SK-N-SH (cell line): ENCODE measurements around the gene BTG4. TPM values are rescaled to one million over a fixed set of nuclear protein-coding genes. Genes with fewer than 3 reads are reported as not detected.

ENCODE experiments used
- CTCF ChIA-PET: fragments of 300-600, 350-600 bp; formaldehyde crosslinking; extraction: SDS; loops from one replicate; lab custom pipeline; 2021; lab: Yijun Ruan, JAX
- POLR2A ChIA-PET: fragments of 350-600 bp; sonication (Branson Sonifier 250); formaldehyde crosslinking; extraction: SDS; loops from one replicate; lab custom pipeline; 2020; ENCODE audit warnings: antibody characterized with exemption, inconsistent platforms; lab: Yijun Ruan, JAX
- DNase-seq: peaks from one replicate; pipeline ENCODE4 v3.0.0; 2012
- H2AFZ ChIP-seq: fragments of 200-600 bp; sonication (generic); 2 replicates; pipeline ENCODE4 v1.8.1; 2016; ENCODE audit warnings: antibody characterized with exemption, mild to moderate bottlenecking, low read depth
- H3F3A ChIP-seq: fragments of 200-600 bp; sonication (generic); replicated peaks from 2 replicates; pipeline ENCODE3; 2016; ENCODE audit warnings: antibody characterized with exemption, mild to moderate bottlenecking; ENCODE audit not compliant: insufficient read depth
- H3K27ac ChIP-seq, 2 experiments: fragments of 200-500 bp in 1 of 2; fragments of 200-600 bp in 1 of 2; sonication (Bioruptor generic) in 1 of 2; sonication (generic), shearing (Covaris generic) in 1 of 2; 2 replicates each; pipeline versions ENCODE4 v1.5.1 to v1.6.1; 2014 to 2016; ENCODE audit warnings: low read depth in 2 of 2, inconsistent platforms in 1 of 2, low read length in 1 of 2, mild to moderate bottlenecking in 1 of 2, mixed read lengths in 1 of 2
- H3K27me3 ChIP-seq: fragments of 200-600 bp; sonication (generic), shearing (Covaris generic); 2 replicates; pipeline ENCODE4 v1.6.1; 2016; ENCODE audit warnings: mixed run types; ENCODE audit not compliant: insufficient read depth
- H3K36me3 ChIP-seq, 2 experiments: fragments of 200-500 bp in 1 of 2; fragments of 200-600 bp in 1 of 2; sonication (Bioruptor generic) in 1 of 2; sonication (generic) in 1 of 2; replicated peaks in 1 of 2; 2 replicates each; pipeline versions ENCODE3 to v1.5.1; 2014 to 2016; ENCODE audit warnings: low read length in 1 of 2, mild to moderate bottlenecking in 1 of 2; ENCODE audit not compliant: insufficient read depth in 2 of 2, control insufficient read depth in 1 of 2
- H3K4me1 ChIP-seq, 2 experiments: fragments of 200-500 bp in 1 of 2; fragments of 200-600 bp in 1 of 2; sonication (Bioruptor generic) in 1 of 2; sonication (generic), shearing (Covaris generic) in 1 of 2; 2 replicates each; pipeline versions ENCODE4 v1.5.1 to v1.6.1; 2014 to 2016; ENCODE audit warnings: low read depth in 1 of 2, low read length in 1 of 2, mixed run types in 1 of 2; ENCODE audit not compliant: insufficient read depth in 2 of 2, control insufficient read depth in 1 of 2
- H3K4me2 ChIP-seq: fragments of 200-600 bp; sonication (generic), shearing (Covaris generic); 2 replicates; pipeline ENCODE4 v1.6.1; 2017; ENCODE audit warnings: mixed run types
- H3K4me3 ChIP-seq, 2 experiments: fragments of 200-500 bp in 1 of 2; fragments of 200-600 bp in 1 of 2; sonication (Bioruptor generic) in 1 of 2; sonication (generic), shearing (Covaris generic) in 1 of 2; 2 replicates each; pipeline versions ENCODE4 v1.5.1 to v1.8.1; 2014 to 2016; ENCODE audit warnings: low read depth in 2 of 2, inconsistent platforms in 1 of 2, low read length in 1 of 2, mild to moderate bottlenecking in 1 of 2, mixed read lengths in 1 of 2, moderate library complexity in 1 of 2
- H3K79me2 ChIP-seq: fragments of 200-600 bp; sonication (generic); 2 replicates; pipeline ENCODE4 v1.8.1; 2017; ENCODE audit warnings: mild to moderate bottlenecking; ENCODE audit not compliant: insufficient read depth
- H3K9ac ChIP-seq: fragments of 200-600 bp; sonication (generic); 2 replicates; pipeline ENCODE4 v1.6.1; 2017; ENCODE audit warnings: mixed run types
- H3K9me2 ChIP-seq: fragments of 200-600 bp; sonication (generic); 2 replicates; pipeline ENCODE4 v1.6.1; 2017; ENCODE audit warnings: mixed run types
- H3K9me3 ChIP-seq: fragments of 200-600 bp; sonication (generic); 2 replicates; pipeline ENCODE4 v1.6.1; 2017; ENCODE audit warnings: mixed run types, mild to moderate bottlenecking, moderate library complexity
- H4K20me1 ChIP-seq: fragments of 200-600 bp; sonication (generic); 2 replicates; pipeline ENCODE4 v1.6.1; 2017; ENCODE audit warnings: mild to moderate bottlenecking, mixed run types; ENCODE audit not compliant: insufficient read depth
- CTCF ChIP-seq: fragments of 200-600 bp; sonication (generic); IDR thresholded peaks from 2 replicates; pipeline ENCODE4 v1.6.1; 2017; ENCODE audit warnings: antibody characterized with exemption, mild to moderate bottlenecking, moderate library complexity
- ELF1 ChIP-seq: IDR thresholded peaks from 2 replicates; pipeline ENCODE4 v1.4.0; 2012
- EP300 ChIP-seq, 2 experiments: IDR thresholded peaks; 2 replicates each; pipeline versions ENCODE4 v1.4.0 to v1.6.1; 2012; ENCODE audit warnings: borderline replicate concordance in 1 of 2, low read depth in 1 of 2, low read length in 1 of 2
- EZH2phosphoT487 ChIP-seq: fragments of 200-600 bp; sonication (generic); IDR thresholded peaks from 2 replicates; pipeline ENCODE4 v1.6.1; 2017; ENCODE audit warnings: low read depth, mixed run types, mild to moderate bottlenecking, antibody characterized with exemption, moderate library complexity, borderline replicate concordance
- FOXJ3 ChIP-seq: sonication (generic); formaldehyde crosslinking; IDR thresholded peaks from 2 replicates; pipeline ENCODE4 v1.5.1; 2020; ENCODE audit warnings: mild to moderate bottlenecking, missing genetic modification reagents
- GABPA ChIP-seq: IDR thresholded peaks from 2 replicates; pipeline ENCODE4 v1.4.0; 2012; ENCODE audit warnings: low read depth, mild to moderate bottlenecking
- MAX ChIP-seq: IDR thresholded peaks from 2 replicates; pipeline ENCODE4 v1.4.0; 2012; ENCODE audit warnings: low read depth
- MEF2A ChIP-seq: IDR thresholded peaks from 2 replicates; pipeline ENCODE4 v1.4.0; 2012; ENCODE audit warnings: low read depth, borderline replicate concordance
- NFIC ChIP-seq: IDR thresholded peaks from 2 replicates; pipeline ENCODE4 v1.4.0; 2012; ENCODE audit warnings: borderline replicate concordance
- RAD21 ChIP-seq: IDR thresholded peaks from 2 replicates; pipeline ENCODE4 v1.6.1; 2012; ENCODE audit warnings: mild to moderate bottlenecking, low read length
- RXRA ChIP-seq: IDR thresholded peaks from 2 replicates; pipeline ENCODE4 v1.4.0; 2012; ENCODE audit warnings: low read depth, mild to moderate bottlenecking, borderline replicate concordance
- SMC3 ChIP-seq: IDR thresholded peaks from 2 replicates; pipeline ENCODE4 v1.6.1; 2012; ENCODE audit warnings: low read depth, low read length, improper control_type of control experiment
- YY1 ChIP-seq: IDR thresholded peaks from 2 replicates; pipeline ENCODE4 v1.4.0; 2012; ENCODE audit warnings: low read depth, mild to moderate bottlenecking
- WGBS: methylation state at CpG from one replicate; pipeline ENCODE4 v1.1.6; 2017; ENCODE audit warnings: low lambda C conversion rate; 5-methylcytosine and 5-hydroxymethylcytosine counted together
- polyA plus RNA-seq, 3 experiments: library from polyadenylated mRNA; depleted of rRNA; stranded (reverse); fragments of >200 nt; gene quantifications; 2 replicates each; pipeline ENCODE4 v1.2.3, GENCODE V29; 2012
- TF ChIP-seq, protein P1 (sequence below): IDR thresholded peaks from 2 replicates; pipeline ENCODE4 v1.6.1; 2012; ENCODE audit warnings: mild to moderate bottlenecking, low read depth, low read length, moderate library complexity
- TF ChIP-seq, protein P2 (sequence below): IDR thresholded peaks from 2 replicates; pipeline ENCODE4; 2012

Gene BTG4
- polyA plus RNA-seq, 1 of the 3 experiments (the other 2 are of a cell fraction) = 0.26 TPM

- Histone ChIP-seq H3F3A (no peaks in the 10 kb centered on the region), H3K36me3 (no peaks in the 10 kb centered on the region), H3K9ac (no peak overlapping the region), H3K79me2 (no peaks in the 10 kb centered on the region), H3K4me2 (no peak overlapping the region), H2AFZ (no peak overlapping the region), H3K4me3 (no peak overlapping the region; a peak in 1 of 4 replicates), H3K9me2 (no peaks in the 10 kb centered on the region), H3K27ac (no peak overlapping the region), H3K27me3 (no peaks in the 10 kb centered on the region), H3K4me1 (peaks cover 0 to 5% of the 10 kb centered on the region in 2 experiments; a peak in 1 of 4 replicates), H4K20me1 (no peaks in the 10 kb centered on the region), H3K9me3 (no peaks in the 10 kb centered on the region)
- ChIA-PET POLR2A (no interaction called here), CTCF (interaction anchor here (0.6 to 5.6 kb wide), 42 partner anchors 10 to 1246 kb away, joined by 3 to 147 read pairs (median 4); partner anchors contain the start of gene POU2AF3)
- peak; percentile 86 for DNase-seq
- 23% methylated on average over 5 of the region's 5 CpGs for WGBS
- 0 out of 2 replicates have a peak, but pooled peaks have one; percentile 22 for TF ChIP-seq MAX
- TF ChIP-seq RAD21 = peak; percentile 97
- TF ChIP-seq EP300 (IDR thresholded peaks at IDR 0.05; ENCODE audit: borderline replicate concordance in 1 of 2, low read depth in 1 of 2, low read length in 1 of 2) = no peak
- TF ChIP-seq FOXJ3 (CRISPR knock-in tag) = no peak
- TF ChIP-seq, protein P1, sequence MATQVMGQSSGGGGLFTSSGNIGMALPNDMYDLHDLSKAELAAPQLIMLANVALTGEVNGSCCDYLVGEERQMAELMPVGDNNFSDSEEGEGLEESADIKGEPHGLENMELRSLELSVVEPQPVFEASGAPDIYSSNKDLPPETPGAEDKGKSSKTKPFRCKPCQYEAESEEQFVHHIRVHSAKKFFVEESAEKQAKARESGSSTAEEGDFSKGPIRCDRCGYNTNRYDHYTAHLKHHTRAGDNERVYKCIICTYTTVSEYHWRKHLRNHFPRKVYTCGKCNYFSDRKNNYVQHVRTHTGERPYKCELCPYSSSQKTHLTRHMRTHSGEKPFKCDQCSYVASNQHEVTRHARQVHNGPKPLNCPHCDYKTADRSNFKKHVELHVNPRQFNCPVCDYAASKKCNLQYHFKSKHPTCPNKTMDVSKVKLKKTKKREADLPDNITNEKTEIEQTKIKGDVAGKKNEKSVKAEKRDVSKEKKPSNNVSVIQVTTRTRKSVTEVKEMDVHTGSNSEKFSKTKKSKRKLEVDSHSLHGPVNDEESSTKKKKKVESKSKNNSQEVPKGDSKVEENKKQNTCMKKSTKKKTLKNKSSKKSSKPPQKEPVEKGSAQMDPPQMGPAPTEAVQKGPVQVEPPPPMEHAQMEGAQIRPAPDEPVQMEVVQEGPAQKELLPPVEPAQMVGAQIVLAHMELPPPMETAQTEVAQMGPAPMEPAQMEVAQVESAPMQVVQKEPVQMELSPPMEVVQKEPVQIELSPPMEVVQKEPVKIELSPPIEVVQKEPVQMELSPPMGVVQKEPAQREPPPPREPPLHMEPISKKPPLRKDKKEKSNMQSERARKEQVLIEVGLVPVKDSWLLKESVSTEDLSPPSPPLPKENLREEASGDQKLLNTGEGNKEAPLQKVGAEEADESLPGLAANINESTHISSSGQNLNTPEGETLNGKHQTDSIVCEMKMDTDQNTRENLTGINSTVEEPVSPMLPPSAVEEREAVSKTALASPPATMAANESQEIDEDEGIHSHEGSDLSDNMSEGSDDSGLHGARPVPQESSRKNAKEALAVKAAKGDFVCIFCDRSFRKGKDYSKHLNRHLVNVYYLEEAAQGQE = no peak
- no peak for TF ChIP-seq NFIC
- no peak for TF ChIP-seq MEF2A
- TF ChIP-seq ELF1 = no peak
- peak; percentile 94 for TF ChIP-seq SMC3
- TF ChIP-seq, protein P2, sequence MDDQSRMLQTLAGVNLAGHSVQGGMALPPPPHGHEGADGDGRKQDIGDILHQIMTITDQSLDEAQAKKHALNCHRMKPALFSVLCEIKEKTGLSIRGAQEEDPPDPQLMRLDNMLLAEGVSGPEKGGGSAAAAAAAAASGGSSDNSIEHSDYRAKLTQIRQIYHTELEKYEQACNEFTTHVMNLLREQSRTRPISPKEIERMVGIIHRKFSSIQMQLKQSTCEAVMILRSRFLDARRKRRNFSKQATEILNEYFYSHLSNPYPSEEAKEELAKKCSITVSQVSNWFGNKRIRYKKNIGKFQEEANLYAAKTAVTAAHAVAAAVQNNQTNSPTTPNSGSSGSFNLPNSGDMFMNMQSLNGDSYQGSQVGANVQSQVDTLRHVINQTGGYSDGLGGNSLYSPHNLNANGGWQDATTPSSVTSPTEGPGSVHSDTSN = no peak
- TF ChIP-seq EZH2phosphoT487 = no peak
- no peak for TF ChIP-seq RXRA
- no peak for TF ChIP-seq GABPA
- peak; percentile 87 for TF ChIP-seq CTCF
- TF ChIP-seq YY1 = no peak
Observed at GRCh38 chr11:111446404-111447111, 65.6 kb downstream of the BTG4 start.
